Activated naive CD4-positive, alpha-beta T cell treated with anti-CD3 and anti-CD28 coated beads for 36 hours (primary cell): ENCODE measurements around the gene CPB2. TPM values are rescaled to one million over a fixed set of nuclear protein-coding genes. Genes with fewer than 3 reads are reported as not detected.

ENCODE experiments used
- CTCF ChIA-PET: fragments of 350-600 bp; sonication (Branson Sonifier 250); formaldehyde crosslinking; loops from one replicate; lab custom pipeline; 2021; ENCODE audit warnings: antibody characterized with exemption; lab: Charles Lee
- DNase-seq: peaks from one replicate; pipeline ENCODE4 v3.0.0-alpha.2; 2020
- H3K27ac Mint-ChIP-seq: one replicate; pipeline ENCODE4 v1.8.0; 2021; ENCODE audit warnings: mild to moderate bottlenecking, mixed read lengths
- H3K27me3 Mint-ChIP-seq: one replicate; pipeline ENCODE4 v1.8.0; 2021; ENCODE audit warnings: low read depth, mixed read lengths
- H3K36me3 Mint-ChIP-seq: one replicate; pipeline ENCODE4 v1.8.0; 2021; ENCODE audit warnings: low read depth, mixed read lengths
- H3K4me1 Mint-ChIP-seq: one replicate; pipeline ENCODE4 v1.8.0; 2021; ENCODE audit warnings: low read depth, mixed read lengths
- H3K4me3 Mint-ChIP-seq: one replicate; pipeline ENCODE4 v1.8.0; 2021; ENCODE audit warnings: mild to moderate bottlenecking, moderate library complexity, mixed read lengths
- H3K9me3 Mint-ChIP-seq: one replicate; pipeline ENCODE4 v1.8.0; 2021; ENCODE audit warnings: mixed read lengths
- intact Hi-C: fragments of 100-400 bp; cut with micrococcal nuclease; formaldehyde crosslinking; loops from one replicate; pipeline ENCODE4 v1.15.1; 2023
- total RNA-seq, 2 experiments: library from RNA; stranded (reverse); gene quantifications; one replicate each; pipeline ENCODE4 v1.2.3, GENCODE V29; 2021

Gene CPB2
- total RNA-seq, 2 experiments from 2014 or later, result not detected

DNA sequence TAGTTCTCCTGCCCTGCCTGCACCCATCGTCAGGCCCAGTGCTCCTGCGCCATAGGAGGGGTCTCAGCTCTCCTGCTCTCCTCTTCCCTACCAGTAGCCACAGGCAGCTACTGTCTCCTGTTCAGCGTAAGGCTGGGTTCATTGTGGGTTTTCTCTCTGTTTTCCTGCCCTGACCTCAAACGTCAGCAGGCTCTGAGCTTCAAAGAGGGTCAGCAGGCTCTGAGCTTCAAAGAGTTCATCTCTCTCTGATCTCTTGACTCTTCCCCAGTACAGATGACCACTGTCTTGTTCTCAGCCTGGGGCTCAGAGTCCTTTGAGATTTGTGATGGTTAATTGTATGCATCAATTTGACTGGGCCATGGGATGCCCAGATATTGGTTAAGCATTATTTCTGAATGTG, 4.6 kb upstream of the CPB2 start:
- no peaks in the 10 kb centered on the region for H3K36me3 Mint-ChIP-seq
- peaks cover 5% of the 10 kb centered on the region for H3K4me1 Mint-ChIP-seq
- H3K27me3 Mint-ChIP-seq, result no peaks in the 10 kb centered on the region
- no peaks in the 10 kb centered on the region for H3K9me3 Mint-ChIP-seq
- DNase-seq, result no peak
- no peak overlapping the region for H3K4me3 Mint-ChIP-seq
- intact Hi-C loops, result no loop called here
- H3K27ac Mint-ChIP-seq, result no peak overlapping the region
- CTCF ChIA-PET, result interaction anchor here (0.6 to 1.1 kb wide), 3 partner anchors 17 to 150 kb away, joined by 3 to 4 read pairs (median 3); no protein-coding TSS in a partner anchor

DNA sequence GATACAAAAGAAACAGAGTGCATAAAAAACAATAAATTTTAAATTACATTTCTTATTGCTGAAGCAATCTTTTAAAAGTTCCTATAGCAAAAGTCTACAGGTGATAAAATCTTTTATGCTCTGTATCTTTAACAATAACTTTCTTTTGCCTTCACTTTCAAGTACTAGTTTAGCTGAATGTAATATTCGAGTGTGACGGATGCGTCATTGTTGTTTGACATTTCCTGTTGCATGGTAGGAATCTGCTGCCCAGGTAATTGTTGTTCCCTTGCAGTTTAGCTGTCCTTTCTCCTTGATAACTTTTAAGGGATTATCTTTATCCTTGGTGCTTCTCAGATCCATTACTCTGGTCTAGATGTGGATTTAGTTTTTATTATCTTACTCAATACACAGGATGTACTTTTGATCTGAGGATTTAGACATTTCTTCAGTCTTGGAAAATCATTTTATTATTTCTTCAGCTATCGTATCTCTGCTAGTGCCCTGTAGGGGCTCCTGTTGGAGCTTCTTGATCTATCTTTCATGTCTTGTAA, 2.1 kb upstream of the CPB2 start:
- Mint-ChIP-seq H3K36me3 (no peaks in the 10 kb centered on the region), H3K27ac (no peak overlapping the region), H3K4me1 (peaks cover 5% of the 10 kb centered on the region), H3K4me3 (no peak overlapping the region), H3K27me3 (no peaks in the 10 kb centered on the region), H3K9me3 (no peaks in the 10 kb centered on the region)
- CTCF ChIA-PET, result interaction anchor here (0.6 to 1.2 kb wide), 3 partner anchors 12 to 24 kb away, joined by 3 read pairs; no protein-coding TSS in a partner anchor
- no peak for DNase-seq
- intact Hi-C loops, result no loop called here

DNA sequence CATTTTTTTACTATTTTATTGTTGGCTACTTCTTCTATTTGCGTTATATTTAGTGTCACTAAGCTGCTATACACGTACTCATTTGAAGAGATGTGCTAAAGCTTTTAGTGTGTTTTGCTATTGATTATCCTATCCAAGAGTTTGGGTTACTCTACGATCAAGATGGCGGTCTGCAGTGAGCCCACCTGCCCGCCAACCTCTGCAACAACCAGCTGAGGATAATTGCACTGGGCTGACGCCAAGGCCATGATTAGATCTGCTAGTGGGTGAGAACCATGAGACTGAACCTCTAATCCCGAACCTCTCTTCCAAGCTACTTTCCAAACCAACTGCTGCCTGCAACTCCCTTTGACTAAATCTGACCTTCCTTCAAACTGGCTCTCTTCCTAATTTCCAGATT, 1.8 kb downstream of the CPB2 start:
- intact Hi-C loops, result no loop called here
- no peak for DNase-seq
- no peak overlapping the region for H3K27ac Mint-ChIP-seq
- H3K9me3 Mint-ChIP-seq, result no peaks in the 10 kb centered on the region
- no peaks in the 10 kb centered on the region for H3K36me3 Mint-ChIP-seq
- H3K27me3 Mint-ChIP-seq, result no peaks in the 10 kb centered on the region
- H3K4me3 Mint-ChIP-seq, result no peak overlapping the region
- peaks cover 5% of the 10 kb centered on the region for H3K4me1 Mint-ChIP-seq
- CTCF ChIA-PET, result interaction anchor here (0.5 to 1.2 kb wide), 2 partner anchors 242 to 374 kb away, joined by 3 to 4 read pairs; no protein-coding TSS in a partner anchor

DNA sequence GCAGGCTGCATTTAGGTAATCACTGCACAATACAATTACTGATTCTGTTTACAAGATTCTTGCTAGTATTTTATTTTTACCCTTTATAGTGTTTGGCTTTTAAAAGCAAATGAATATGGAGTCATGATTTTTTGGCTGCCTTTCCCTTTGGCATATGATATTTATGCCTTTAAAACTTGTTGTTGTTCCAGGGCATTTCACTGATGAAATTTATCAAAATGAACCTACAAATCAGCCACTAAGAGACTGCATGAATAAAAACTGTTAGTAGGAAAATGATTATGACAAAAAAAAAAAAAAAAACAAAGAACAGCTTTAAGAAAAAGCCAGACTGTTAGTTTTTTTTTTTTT, 2.6 kb downstream of the CPB2 start:
- no peak overlapping the region for H3K27ac Mint-ChIP-seq
- intact Hi-C loops, result no loop called here
- H3K27me3 Mint-ChIP-seq, result no peaks in the 10 kb centered on the region
- no peaks in the 10 kb centered on the region for H3K9me3 Mint-ChIP-seq
- no peaks in the 10 kb centered on the region for H3K36me3 Mint-ChIP-seq
- CTCF ChIA-PET, result interaction anchor here (1.2 kb wide), 1 partner anchor 373 kb away, joined by 3 read pairs; no protein-coding TSS in a partner anchor
- no peak overlapping the region for H3K4me3 Mint-ChIP-seq
- peaks cover 4% of the 10 kb centered on the region for H3K4me1 Mint-ChIP-seq
- no peak for DNase-seq

- H3K36me3 Mint-ChIP-seq, result no peaks in the 10 kb centered on the region
- no peaks in the 10 kb centered on the region for H3K4me1 Mint-ChIP-seq
- no peaks in the 10 kb centered on the region for H3K27me3 Mint-ChIP-seq
- no peak for DNase-seq
- no peak overlapping the region for H3K27ac Mint-ChIP-seq
- no peaks in the 10 kb centered on the region for H3K9me3 Mint-ChIP-seq
- H3K4me3 Mint-ChIP-seq, result no peak overlapping the region
- CTCF ChIA-PET, result no interaction called here
- intact Hi-C loops, result no loop called here
Observed at GRCh38 chr13:46101484-46102254, 3.2 kb downstream of the CPB2 start.

DNA sequence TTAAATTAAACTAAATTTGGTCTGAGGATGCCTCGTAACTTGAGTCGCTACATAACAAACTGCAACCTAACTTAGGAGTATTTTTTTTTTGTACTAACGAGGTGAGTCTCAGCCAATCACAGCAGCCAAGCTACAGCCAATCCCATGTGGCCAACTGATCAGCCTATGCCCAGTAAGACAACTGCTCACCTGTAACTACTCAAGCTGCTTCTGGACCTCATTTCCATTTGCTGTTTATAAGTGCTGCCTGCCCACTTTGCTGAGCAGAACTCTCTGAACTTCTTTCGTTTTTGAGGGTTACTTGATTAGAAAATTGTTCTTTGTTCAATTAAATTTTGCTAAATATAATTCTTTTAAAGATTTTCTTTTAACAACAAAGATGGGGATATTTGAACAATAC, 3.8 kb downstream of the CPB2 start:
- no peak for DNase-seq
- CTCF ChIA-PET, result interaction anchor here (0.6 kb wide), 1 partner anchor 155 kb away, joined by 3 read pairs; no protein-coding TSS in a partner anchor
- no peaks in the 10 kb centered on the region for H3K9me3 Mint-ChIP-seq
- no peaks in the 10 kb centered on the region for H3K36me3 Mint-ChIP-seq
- H3K4me1 Mint-ChIP-seq, result no peaks in the 10 kb centered on the region
- H3K27ac Mint-ChIP-seq, result no peak overlapping the region
- H3K4me3 Mint-ChIP-seq, result no peak overlapping the region
- H3K27me3 Mint-ChIP-seq, result no peaks in the 10 kb centered on the region
- intact Hi-C loops, result no loop called here

DNA sequence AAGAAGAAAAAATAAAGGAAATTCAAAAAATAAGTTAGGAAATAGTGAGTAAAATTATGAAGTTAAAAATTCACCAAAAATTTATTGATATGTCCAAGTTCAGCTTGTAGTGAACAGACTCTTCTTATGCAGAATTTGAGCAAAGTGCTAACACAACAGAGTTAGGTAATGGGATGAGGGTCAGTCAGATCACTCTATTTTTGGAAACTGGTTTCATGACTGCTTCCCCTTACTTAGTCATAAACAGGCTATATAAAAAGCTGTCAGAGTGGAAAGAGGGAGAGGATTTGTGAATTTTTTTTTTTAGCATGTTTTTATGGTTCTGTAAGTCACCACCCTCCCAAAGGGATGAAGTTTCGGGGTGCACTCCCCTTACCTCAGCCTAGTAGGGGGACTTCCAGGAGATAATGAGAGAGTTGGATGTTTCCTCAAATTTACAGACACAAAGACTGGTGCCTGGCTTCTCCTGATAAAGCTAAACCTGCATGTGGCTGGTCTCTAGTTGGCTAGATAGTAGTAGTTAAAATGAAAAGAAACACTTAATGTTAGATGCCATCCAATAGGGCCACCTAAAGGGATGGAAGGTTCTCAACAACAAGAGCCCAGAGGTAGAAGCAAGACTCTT, 4.5 kb downstream of the CPB2 start:
- H3K9me3 Mint-ChIP-seq, result no peaks in the 10 kb centered on the region
- CTCF ChIA-PET, result interaction anchor here (0.6 to 0.7 kb wide), 2 partner anchors 58 to 155 kb away, joined by 3 read pairs; no protein-coding TSS in a partner anchor

DNA sequence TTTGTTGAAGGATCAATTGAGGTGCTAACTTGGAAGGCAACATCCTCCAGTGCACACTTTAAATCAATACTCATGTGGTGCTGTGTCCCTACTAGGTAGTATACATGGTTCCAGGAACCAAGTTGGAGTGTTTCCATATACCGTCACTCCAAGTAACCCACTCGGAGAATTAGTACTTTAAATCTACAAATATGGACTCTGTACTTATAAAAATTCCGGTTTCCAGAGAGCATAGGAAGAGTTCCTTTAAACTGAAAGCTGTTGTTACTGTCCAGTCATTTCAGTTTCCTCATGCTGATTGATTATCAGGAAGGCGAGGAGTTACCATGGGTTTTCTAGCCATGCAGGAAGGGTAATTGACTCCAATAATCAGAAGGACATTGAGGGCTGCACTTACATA, 7.2 kb downstream of the CPB2 start:
- Mint-ChIP-seq H3K4me1 (no peaks in the 10 kb centered on the region), H3K4me3 (no peak overlapping the region), H3K36me3 (no peaks in the 10 kb centered on the region), H3K27me3 (no peaks in the 10 kb centered on the region), H3K9me3 (no peaks in the 10 kb centered on the region), H3K27ac (no peak overlapping the region)
- CTCF ChIA-PET, result no interaction called here
- intact Hi-C loops, result no loop called here
- no peak for DNase-seq

More for the DNA sequence above, 4.5 kb downstream of the CPB2 start:
- Mint-ChIP-seq H3K4me3 (no peak overlapping the region), H3K36me3 (no peaks in the 10 kb centered on the region), H3K27me3 (no peaks in the 10 kb centered on the region), H3K4me1 (no peaks in the 10 kb centered on the region), H3K27ac (no peak overlapping the region)
- no peak for DNase-seq
- intact Hi-C loops, result no loop called here

DNA sequence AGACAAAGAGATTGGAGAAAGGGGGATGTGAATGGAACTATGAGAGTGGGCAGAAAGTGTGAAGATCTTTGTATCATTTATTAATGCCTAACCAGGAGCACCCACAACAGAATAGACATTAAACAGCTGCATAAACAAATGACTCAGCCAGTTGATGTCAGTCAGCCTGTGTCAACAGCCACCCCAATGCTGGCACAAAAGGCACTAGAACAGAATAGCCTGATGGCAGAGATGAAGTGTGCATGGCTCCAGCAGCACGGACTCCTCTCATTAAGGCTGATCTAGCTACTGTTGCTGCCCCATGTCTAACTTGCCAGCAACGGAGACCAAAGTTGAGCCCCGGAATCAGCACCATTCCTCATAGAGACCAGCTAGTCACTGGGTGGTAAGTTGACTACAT, 7.8 kb downstream of the CPB2 start:
- H3K9me3 Mint-ChIP-seq, result no peaks in the 10 kb centered on the region
- CTCF ChIA-PET, result interaction anchor here (0.6 kb wide), 2 partner anchors 207 to 246 kb away, joined by 3 read pairs; no protein-coding TSS in a partner anchor

DNA sequence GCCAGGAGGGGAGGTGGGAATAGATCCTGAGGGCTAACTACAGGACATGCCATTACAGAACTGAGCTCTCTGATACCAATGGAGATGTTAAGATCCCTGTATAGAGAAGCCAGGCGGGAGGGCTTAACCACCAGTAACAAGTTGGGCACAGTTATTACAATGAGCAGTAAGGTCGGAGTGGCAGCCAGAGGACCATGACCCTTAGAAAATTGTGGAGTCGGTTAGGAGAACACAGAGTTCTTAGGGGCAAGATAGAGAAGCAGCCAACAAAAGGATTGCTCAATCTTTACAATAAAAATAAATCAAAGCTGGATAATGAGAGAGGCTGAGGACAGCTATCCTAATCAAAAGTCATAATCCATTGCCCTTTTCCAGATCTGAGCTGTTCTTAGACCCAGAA, 10.4 kb downstream of the CPB2 start:
- H3K27ac Mint-ChIP-seq, result no peak overlapping the region
- intact Hi-C loops, result no loop called here
- DNase-seq, result no peak
- no peaks in the 10 kb centered on the region for H3K9me3 Mint-ChIP-seq
- H3K27me3 Mint-ChIP-seq, result peaks cover 2% of the 10 kb centered on the region
- CTCF ChIA-PET, result no interaction called here
- H3K4me1 Mint-ChIP-seq, result no peaks in the 10 kb centered on the region
- no peak overlapping the region for H3K4me3 Mint-ChIP-seq
- no peaks in the 10 kb centered on the region for H3K36me3 Mint-ChIP-seq

More for the DNA sequence above, 7.8 kb downstream of the CPB2 start:
- no peak for DNase-seq
- H3K36me3 Mint-ChIP-seq, result no peaks in the 10 kb centered on the region
- no peak overlapping the region for H3K27ac Mint-ChIP-seq
- no peaks in the 10 kb centered on the region for H3K4me1 Mint-ChIP-seq
- intact Hi-C loops, result no loop called here
- H3K4me3 Mint-ChIP-seq, result no peak overlapping the region
- H3K27me3 Mint-ChIP-seq, result peaks cover under 1% of the 10 kb centered on the region

DNA sequence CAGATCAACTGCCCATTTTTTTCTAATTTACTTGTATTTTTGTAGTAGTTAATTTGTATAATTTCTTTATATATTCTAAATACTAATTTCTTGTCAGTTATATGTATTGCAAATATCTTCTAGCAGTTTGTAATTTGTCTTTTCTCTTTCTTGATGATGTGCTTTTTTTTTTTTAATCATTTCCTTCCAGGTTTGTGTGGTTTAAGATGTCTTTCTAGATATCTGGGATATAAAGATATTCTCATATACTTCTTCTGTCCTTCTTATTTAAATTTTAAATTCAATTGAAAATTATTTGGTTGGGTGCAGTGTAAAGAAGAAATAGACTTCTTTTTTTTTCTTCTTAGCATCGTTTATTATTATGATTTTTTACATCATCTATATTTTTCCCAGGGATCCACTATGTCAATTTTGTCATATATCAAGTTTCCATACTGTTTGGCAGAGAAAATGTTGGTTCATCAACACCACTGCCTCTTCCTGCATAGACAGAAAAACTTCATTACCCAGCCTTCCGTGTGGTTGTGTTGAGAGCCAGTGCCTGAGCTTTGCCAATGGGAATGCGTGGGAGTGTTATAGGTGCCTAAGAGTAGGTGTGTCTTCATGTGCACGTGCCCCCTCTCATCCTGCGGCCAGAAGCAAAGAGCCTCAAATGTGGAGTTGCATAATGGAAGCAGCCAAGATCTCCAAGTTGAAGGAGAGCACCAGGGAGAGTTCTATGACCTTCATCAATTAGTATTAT, 15.8 kb downstream of the CPB2 start:
- Mint-ChIP-seq H3K36me3 (no peaks in the 10 kb centered on the region), H3K9me3 (no peaks in the 10 kb centered on the region), H3K27ac (no peak overlapping the region), H3K4me3 (no peak overlapping the region), H3K4me1 (no peaks in the 10 kb centered on the region), H3K27me3 (peaks cover 2% of the 10 kb centered on the region)
- intact Hi-C loops, result no loop called here
- DNase-seq, result no peak
- CTCF ChIA-PET, result no interaction called here

DNA sequence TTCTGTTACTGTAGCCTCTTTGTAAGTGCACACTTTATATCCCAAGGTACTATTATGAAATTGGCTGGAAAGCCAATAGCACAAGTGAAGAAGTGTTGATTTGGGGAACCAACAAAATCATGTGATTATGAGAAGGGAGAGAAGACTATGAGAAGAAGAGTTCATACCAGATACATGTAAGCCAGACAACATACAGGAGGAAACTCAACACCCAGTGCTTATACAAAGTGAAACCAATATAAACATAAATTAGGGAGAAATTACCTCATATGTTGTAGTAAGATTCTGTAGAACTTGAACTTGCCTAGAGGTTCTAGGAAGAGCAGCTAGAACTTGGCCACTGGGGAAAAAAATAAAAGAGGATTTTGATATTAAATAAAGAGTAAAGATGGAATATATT, 17.4 kb downstream of the CPB2 start:
- intact Hi-C loops, result no loop called here
- CTCF ChIA-PET, result interaction anchor here (0.6 kb wide), 2 partner anchors 34 to 713 kb away, joined by 3 to 4 read pairs; no protein-coding TSS in a partner anchor
- H3K27ac Mint-ChIP-seq, result no peak overlapping the region
- peaks cover 2% of the 10 kb centered on the region for H3K27me3 Mint-ChIP-seq
- no peaks in the 10 kb centered on the region for H3K4me1 Mint-ChIP-seq
- no peaks in the 10 kb centered on the region for H3K9me3 Mint-ChIP-seq
- no peaks in the 10 kb centered on the region for H3K36me3 Mint-ChIP-seq
- DNase-seq, result no peak
- no peak overlapping the region for H3K4me3 Mint-ChIP-seq
